SU-DHL-6 (cell line): ENCODE measurements around the gene INO80E.

ENCODE experiments used
- H2AFZ ChIP-seq: fragments of 200-600 bp; sonication (generic); 2 replicates; pipeline ENCODE4 v1.6.1; 2014; ENCODE audit warnings: low read depth, mild to moderate bottlenecking, moderate library complexity, mixed read lengths, antibody characterized with exemption, low read length; ENCODE audit not compliant: severe bottlenecking
- H3F3A ChIP-seq: fragments of 200-600 bp; shearing (Covaris generic); 2 replicates; pipeline ENCODE4 v1.6.0; 2016; ENCODE audit warnings: antibody characterized with exemption, mild to moderate bottlenecking; ENCODE audit not compliant: insufficient read depth
- H3K27ac ChIP-seq: fragments of 200-600 bp; sonication (generic); 2 replicates; pipeline ENCODE4 v1.5.1; 2016; ENCODE audit warnings: low read depth, mild to moderate bottlenecking, low read length, moderate library complexity, mixed read lengths
- H3K27me3 ChIP-seq: fragments of 200-600 bp; sonication (generic), shearing (Covaris generic); 2 replicates; pipeline ENCODE4 v1.6.0; 2014; ENCODE audit warnings: mild to moderate bottlenecking, low read length
- H3K36me3 ChIP-seq: fragments of 200-600 bp; sonication (generic); 2 replicates; pipeline ENCODE4 v1.6.1; 2014; ENCODE audit warnings: mild to moderate bottlenecking, low read length, mixed read lengths
- H3K4me2 ChIP-seq: fragments of 300-600, 200-600 bp; shearing (Covaris generic), sonication (generic); 2 replicates; pipeline ENCODE4 v1.6.0; 2014; ENCODE audit warnings: low read length, low read depth, mild to moderate bottlenecking; ENCODE audit not compliant: poor library complexity, severe bottlenecking
- H3K4me3 ChIP-seq: fragments of 200-600 bp; sonication (generic); 2 replicates; pipeline ENCODE4 v1.5.1; 2014; ENCODE audit warnings: antibody characterized with exemption, low read length, mild to moderate bottlenecking, mixed read lengths; ENCODE audit not compliant: insufficient read depth, poor library complexity, severe bottlenecking
- H3K79me2 ChIP-seq: fragments of 200-600 bp; sonication (generic); 2 replicates; pipeline ENCODE4 v1.6.1; 2014; ENCODE audit warnings: mild to moderate bottlenecking, low read length, moderate library complexity; ENCODE audit not compliant: insufficient read depth
- H3K9ac ChIP-seq: fragments of 200-600 bp; sonication (generic); 2 replicates; pipeline ENCODE4 v1.7.0; 2014; ENCODE audit warnings: mild to moderate bottlenecking, low read length
- H3K9me2 ChIP-seq: fragments of 200-600 bp; sonication (generic); replicated peaks from 2 replicates; pipeline ENCODE4 v1.6.1; 2014; ENCODE audit warnings: low read length; ENCODE audit not compliant: insufficient read depth
- H3K9me3 ChIP-seq: fragments of 200-600 bp; sonication (generic); 2 replicates; pipeline ENCODE4 v1.6.1; 2014; ENCODE audit warnings: low read length, mixed read lengths; ENCODE audit not compliant: insufficient read depth
- H4K20me1 ChIP-seq: fragments of 200-600 bp; sonication (generic); 2 replicates; pipeline ENCODE4 v1.6.1; 2014; ENCODE audit warnings: low read depth, mild to moderate bottlenecking, antibody characterized with exemption, low read length, moderate library complexity, mixed read lengths
- EZH2phosphoT487 ChIP-seq: fragments of 200-600 bp; sonication (generic), shearing (Covaris generic); conservative IDR thresholded peaks from 2 replicates; pipeline ENCODE4 v1.6.1; 2018; ENCODE audit warnings: mild to moderate bottlenecking, antibody characterized with exemption, low read length, moderate library complexity, mixed read lengths
- TF ChIP-seq, protein P1 (sequence below): fragments of 200-600 bp; sonication (generic); IDR thresholded peaks from one replicate; pipeline ENCODE4 v1.5.1; 2017; ENCODE audit warnings: antibody characterized with exemption, mild to moderate bottlenecking, low read length, moderate library complexity; ENCODE audit not compliant: insufficient read depth, poor library complexity, severe bottlenecking

Gene INO80E

DNA sequence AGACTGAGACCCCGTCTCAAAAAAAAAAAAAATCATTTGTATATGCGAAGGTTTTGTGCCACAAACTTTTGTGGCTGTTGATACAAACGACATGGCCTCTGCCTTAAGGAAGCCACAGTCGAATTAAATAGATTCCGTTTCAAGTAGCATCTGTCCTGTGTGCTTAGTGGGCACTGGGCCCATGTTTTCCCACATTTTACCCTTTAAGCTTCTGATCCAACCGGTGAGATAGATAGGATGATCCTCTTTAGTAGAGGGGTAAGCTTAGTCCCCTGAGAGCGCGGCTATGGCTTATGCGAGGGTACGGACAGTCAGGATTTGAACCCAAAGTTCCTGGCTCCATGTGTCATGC is 34.9 kb upstream of the INO80E start:
- Histone ChIP-seq H4K20me1 (no peaks in the 10 kb centered on the region), H3K4me3 (peak overlapping the region; percentile 70), H3K36me3 (no peaks in the 10 kb centered on the region), H3K9ac (peak overlapping the region; percentile 72), H3K79me2 (no peaks in the 10 kb centered on the region), H3K9me2 (no peaks in the 10 kb centered on the region), H3K9me3 (no peaks in the 10 kb centered on the region), H3F3A (peaks cover 4% of the 10 kb centered on the region; the same call in 1 of the 2 replicates), H3K4me2 (peak overlapping the region; percentile 79), H3K27ac (peak overlapping the region; percentile 61; the same call in 1 of the 2 replicates), H3K27me3 (no peaks in the 10 kb centered on the region), H2AFZ (peak overlapping the region; percentile 89)
- TF ChIP-seq EZH2phosphoT487, result no peak
- TF ChIP-seq, protein P1, sequence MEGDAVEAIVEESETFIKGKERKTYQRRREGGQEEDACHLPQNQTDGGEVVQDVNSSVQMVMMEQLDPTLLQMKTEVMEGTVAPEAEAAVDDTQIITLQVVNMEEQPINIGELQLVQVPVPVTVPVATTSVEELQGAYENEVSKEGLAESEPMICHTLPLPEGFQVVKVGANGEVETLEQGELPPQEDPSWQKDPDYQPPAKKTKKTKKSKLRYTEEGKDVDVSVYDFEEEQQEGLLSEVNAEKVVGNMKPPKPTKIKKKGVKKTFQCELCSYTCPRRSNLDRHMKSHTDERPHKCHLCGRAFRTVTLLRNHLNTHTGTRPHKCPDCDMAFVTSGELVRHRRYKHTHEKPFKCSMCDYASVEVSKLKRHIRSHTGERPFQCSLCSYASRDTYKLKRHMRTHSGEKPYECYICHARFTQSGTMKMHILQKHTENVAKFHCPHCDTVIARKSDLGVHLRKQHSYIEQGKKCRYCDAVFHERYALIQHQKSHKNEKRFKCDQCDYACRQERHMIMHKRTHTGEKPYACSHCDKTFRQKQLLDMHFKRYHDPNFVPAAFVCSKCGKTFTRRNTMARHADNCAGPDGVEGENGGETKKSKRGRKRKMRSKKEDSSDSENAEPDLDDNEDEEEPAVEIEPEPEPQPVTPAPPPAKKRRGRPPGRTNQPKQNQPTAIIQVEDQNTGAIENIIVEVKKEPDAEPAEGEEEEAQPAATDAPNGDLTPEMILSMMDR, result no peak

- Histone ChIP-seq H3K27ac (peak within 1 kb of the TSS; percentile 61), H4K20me1 (no peaks in the 10 kb centered on the region), H3K9ac (peak within 1 kb of the TSS; percentile 72), H2AFZ (peak within 1 kb of the TSS; percentile 89), H3K27me3 (no peaks in the 10 kb centered on the region), H3K9me2 (no peaks in the 10 kb centered on the region), H3K4me2 (peak within 1 kb of the TSS; percentile 79), H3F3A (no peaks in the 10 kb centered on the region), H3K79me2 (no peaks in the 10 kb centered on the region), H3K36me3 (no peaks in the 10 kb centered on the region), H3K9me3 (no peaks in the 10 kb centered on the region), H3K4me3 (peak within 1 kb of the TSS; percentile 70)
- no peak for TF ChIP-seq EZH2phosphoT487
- TF ChIP-seq, protein P1, result no peak
Measured at GRCh38 chr16:29961479-29962343, 34.3 kb upstream of the INO80E start, which contains the start of gene TMEM219. TMEM219 (plus strand) TSS chr16:29962079; CDS start chr16:29963144, 1,065 bp downstream.

DNA sequence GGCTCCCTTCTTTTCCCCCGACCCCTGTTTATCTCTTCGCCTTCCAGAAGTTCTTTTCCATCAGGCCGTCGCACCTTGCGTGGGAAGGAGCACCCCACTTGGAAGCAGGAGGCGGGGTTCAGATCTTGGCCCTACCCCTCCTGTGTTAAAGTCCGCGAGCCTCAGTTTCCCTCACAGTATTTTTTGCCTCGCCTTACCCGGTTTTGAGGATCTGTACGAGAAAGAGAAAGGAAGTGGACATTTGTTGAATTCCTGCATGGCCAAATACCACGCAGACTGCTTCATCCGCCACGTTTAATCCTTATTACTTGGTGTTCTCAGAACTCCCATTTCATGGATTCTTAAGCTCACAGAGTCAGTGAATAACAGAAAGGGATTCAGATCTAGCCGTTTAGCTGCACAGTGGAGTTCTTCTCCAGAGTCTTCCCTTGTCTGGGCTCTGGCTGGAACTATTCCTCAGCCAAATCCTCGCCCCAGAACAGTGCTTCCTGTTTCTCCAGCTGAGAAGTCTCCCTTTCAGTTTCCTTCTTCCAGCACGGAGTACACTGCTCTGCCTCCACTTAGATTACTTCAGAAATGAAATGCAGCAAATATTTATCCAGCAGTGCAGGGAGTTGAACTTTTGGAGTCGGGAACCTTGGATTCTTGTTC is 33.6 kb upstream of the INO80E start:
- H3K9ac ChIP-seq, result peak overlapping the region; percentile 72
- no peaks in the 10 kb centered on the region for H3K9me3 ChIP-seq
- H3K79me2 ChIP-seq, result no peaks in the 10 kb centered on the region
- no peaks in the 10 kb centered on the region for H4K20me1 ChIP-seq
- peak overlapping the region; percentile 79 for H3K4me2 ChIP-seq
- H2AFZ ChIP-seq, result peak overlapping the region; percentile 39
- H3K27ac ChIP-seq, result peak overlapping the region; percentile 0; the same call in 1 of the 2 replicates
- H3K9me2 ChIP-seq, result no peaks in the 10 kb centered on the region
- H3K4me3 ChIP-seq, result peak overlapping the region; percentile 70
- H3F3A ChIP-seq, result no peaks in the 10 kb centered on the region
- no peaks in the 10 kb centered on the region for H3K36me3 ChIP-seq
- H3K27me3 ChIP-seq, result no peaks in the 10 kb centered on the region
- TF ChIP-seq EZH2phosphoT487, result no peak
- TF ChIP-seq, protein P1, result no peak
